ENCODE results near the gene ZCCHC14.

DNA sequence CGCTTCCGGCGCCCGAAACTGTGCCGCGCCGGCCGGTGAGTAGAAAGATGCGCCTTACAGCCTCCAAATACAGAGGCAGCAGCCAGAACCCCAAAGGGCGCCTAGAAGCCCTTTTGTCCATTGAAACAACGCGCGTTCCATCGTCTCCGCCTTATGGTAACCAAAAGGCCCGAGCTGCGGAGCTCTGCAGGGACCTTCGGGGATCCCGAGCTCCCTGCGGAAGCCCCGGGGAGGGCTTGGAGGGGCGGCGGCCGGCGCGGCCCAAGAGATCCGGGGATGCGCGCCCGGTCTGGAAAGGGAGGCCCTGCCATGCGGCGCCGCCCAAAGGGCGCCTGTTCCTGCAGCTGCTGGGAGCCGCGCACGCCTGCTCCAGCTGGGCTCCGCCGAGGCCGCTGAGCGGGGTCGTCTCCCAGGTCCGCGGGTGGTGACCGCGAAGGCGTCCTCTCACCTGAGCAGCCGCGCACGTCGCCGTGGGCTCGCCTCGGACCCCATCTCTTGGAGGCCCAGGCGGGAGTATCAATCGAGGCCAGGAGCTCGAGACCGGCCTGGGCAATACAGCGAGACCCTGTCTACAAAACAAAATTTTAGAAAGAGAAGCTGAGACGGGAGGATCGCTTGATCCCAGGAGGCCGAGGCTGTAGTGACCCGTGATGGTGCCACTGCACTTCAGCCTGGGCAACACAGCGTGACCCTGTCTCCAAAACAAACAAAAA lies 108.5 kb downstream of the ZCCHC14 start:
- TF ChIP-seq CTCF (IDR thresholded peaks at IDR 0.05) = no peak
- TF ChIP-seq POLR2A (IDR thresholded peaks at IDR 0.05) = no peak

Measured in esophagus squamous epithelium (tissue), 4 donors.